GM12801 (cell line): ENCODE measurements around the gene OR51L1.

ENCODE experiments used
- TF ChIP-seq, protein P1 (sequence below): IDR thresholded peaks from one replicate; pipeline ENCODE4 v1.5.1; 2011; ENCODE audit warnings: control low read depth; ENCODE audit not compliant: insufficient read length; ENCODE audit errors: extremely low read depth

OR51L1 gene

DNA sequence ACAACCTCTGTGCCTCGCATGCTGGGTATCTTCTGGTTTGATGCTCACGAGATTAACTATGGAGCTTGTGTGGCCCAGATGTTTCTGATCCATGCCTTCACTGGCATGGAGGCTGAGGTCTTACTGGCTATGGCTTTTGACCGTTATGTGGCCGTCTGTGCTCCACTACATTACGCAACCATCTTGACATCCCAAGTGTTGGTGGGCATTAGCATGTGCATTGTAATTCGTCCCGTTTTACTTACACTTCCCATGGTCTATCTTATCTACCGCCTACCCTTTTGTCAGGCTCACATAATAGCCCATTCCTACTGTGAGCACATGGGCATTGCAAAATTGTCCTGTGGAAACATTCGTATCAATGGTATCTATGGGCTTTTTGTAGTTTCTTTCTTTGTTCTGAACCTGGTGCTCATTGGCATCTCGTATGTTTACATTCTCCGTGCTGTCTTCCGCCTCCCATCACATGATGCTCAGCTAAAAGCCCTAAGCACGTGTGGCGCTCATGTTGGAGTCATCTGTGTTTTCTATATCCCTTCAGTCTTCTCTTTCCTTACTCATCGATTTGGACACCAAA is 52.2 kb downstream of the OR51L1 start:
- TF ChIP-seq, protein P1, sequence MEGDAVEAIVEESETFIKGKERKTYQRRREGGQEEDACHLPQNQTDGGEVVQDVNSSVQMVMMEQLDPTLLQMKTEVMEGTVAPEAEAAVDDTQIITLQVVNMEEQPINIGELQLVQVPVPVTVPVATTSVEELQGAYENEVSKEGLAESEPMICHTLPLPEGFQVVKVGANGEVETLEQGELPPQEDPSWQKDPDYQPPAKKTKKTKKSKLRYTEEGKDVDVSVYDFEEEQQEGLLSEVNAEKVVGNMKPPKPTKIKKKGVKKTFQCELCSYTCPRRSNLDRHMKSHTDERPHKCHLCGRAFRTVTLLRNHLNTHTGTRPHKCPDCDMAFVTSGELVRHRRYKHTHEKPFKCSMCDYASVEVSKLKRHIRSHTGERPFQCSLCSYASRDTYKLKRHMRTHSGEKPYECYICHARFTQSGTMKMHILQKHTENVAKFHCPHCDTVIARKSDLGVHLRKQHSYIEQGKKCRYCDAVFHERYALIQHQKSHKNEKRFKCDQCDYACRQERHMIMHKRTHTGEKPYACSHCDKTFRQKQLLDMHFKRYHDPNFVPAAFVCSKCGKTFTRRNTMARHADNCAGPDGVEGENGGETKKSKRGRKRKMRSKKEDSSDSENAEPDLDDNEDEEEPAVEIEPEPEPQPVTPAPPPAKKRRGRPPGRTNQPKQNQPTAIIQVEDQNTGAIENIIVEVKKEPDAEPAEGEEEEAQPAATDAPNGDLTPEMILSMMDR: no peak
